Neuronal stem cell (in vitro differentiated cells): ENCODE measurements around the gene F13A1.

ENCODE experiments used
- DNase-seq: peaks from one replicate; pipeline ENCODE4 v3.0.0-alpha.2; 2013; ENCODE audit warnings: low spot score
- H2AFZ ChIP-seq: one replicate; pipeline ENCODE4 v1.6.1; 2013; ENCODE audit warnings: mild to moderate bottlenecking, low read length, inconsistent platforms
- H2AK5ac ChIP-seq: 2 replicates; pipeline ENCODE4 v1.6.1; 2013; ENCODE audit warnings: low read depth, mild to moderate bottlenecking, inconsistent platforms, low read length, moderate library complexity, mixed read lengths
- H2BK120ac ChIP-seq: 2 replicates; pipeline ENCODE4 v1.6.1; 2013; ENCODE audit warnings: low read depth, mild to moderate bottlenecking, inconsistent platforms, low read length, moderate library complexity, mixed read lengths
- H2BK12ac ChIP-seq: one replicate; pipeline ENCODE4 v1.6.1; 2013; ENCODE audit warnings: low read length, inconsistent platforms
- H2BK15ac ChIP-seq: 2 replicates; pipeline ENCODE4 v1.6.1; 2013; ENCODE audit warnings: mild to moderate bottlenecking, low read length, inconsistent platforms, mixed read lengths
- H2BK5ac ChIP-seq: one replicate; pipeline ENCODE4 v1.6.1; 2013; ENCODE audit warnings: inconsistent platforms, mild to moderate bottlenecking, low read length, moderate library complexity
- H3K14ac ChIP-seq: one replicate; pipeline ENCODE4 v1.6.1; 2013; ENCODE audit warnings: low read length, inconsistent platforms
- H3K18ac ChIP-seq: 2 replicates; pipeline ENCODE4 v1.6.1; 2013; ENCODE audit warnings: low read length, inconsistent platforms
- H3K23ac ChIP-seq: 2 replicates; pipeline ENCODE4 v1.6.1; 2013; ENCODE audit warnings: low read depth, mild to moderate bottlenecking, mixed read lengths, low read length, inconsistent platforms; ENCODE audit not compliant: poor library complexity
- H3K27ac ChIP-seq: replicated peaks from 3 replicates; pipeline ENCODE4 v1.5.1; 2013; ENCODE audit warnings: low read length, inconsistent platforms
- H3K27me3 ChIP-seq, 3 experiments: 2 replicates each; pipeline ENCODE4 v1.6.1; 2013; ENCODE audit warnings: low read length in 3 of 3, mild to moderate bottlenecking in 2 of 3, inconsistent platforms in 1 of 3, low read depth in 1 of 3, mixed read lengths in 1 of 3, moderate library complexity in 1 of 3; ENCODE audit not compliant: control insufficient read depth in 3 of 3, insufficient read depth in 3 of 3
- H3K36me3 ChIP-seq, 2 donors: replicated peaks in 1 of 2; 2 replicates each; pipeline ENCODE4 v1.6.1; 2013; ENCODE audit warnings: low read length in 2 of 2; ENCODE audit not compliant: control insufficient read depth in 2 of 2, insufficient read depth in 2 of 2
- H3K4ac ChIP-seq: 2 replicates; pipeline ENCODE4 v1.6.1; 2013; ENCODE audit warnings: inconsistent platforms, mild to moderate bottlenecking, low read length, moderate library complexity
- H3K4me1 ChIP-seq, 2 donors: 1 replicate in 1 of 2; 2 replicates in 1 of 2; pipeline ENCODE4 v1.6.1; 2013; ENCODE audit warnings: low read length in 2 of 2, low read depth in 1 of 2; ENCODE audit not compliant: control insufficient read depth in 2 of 2, insufficient read depth in 1 of 2
- H3K4me2 ChIP-seq: one replicate; pipeline ENCODE4 v1.6.1; 2013; ENCODE audit warnings: mild to moderate bottlenecking, low read length, inconsistent platforms; ENCODE audit not compliant: insufficient read depth, poor library complexity, severe bottlenecking
- H3K4me3 ChIP-seq, 2 donors: 2 replicates each; pipeline ENCODE4 v1.5.1; 2013; ENCODE audit warnings: low read length in 2 of 2, mild to moderate bottlenecking in 2 of 2, inconsistent platforms in 1 of 2, moderate library complexity in 1 of 2
- H3K79me1 ChIP-seq: one replicate; pipeline ENCODE4 v1.6.1; 2013; ENCODE audit warnings: low read depth, mild to moderate bottlenecking, inconsistent platforms, low read length, moderate library complexity
- H3K9ac ChIP-seq: one replicate; pipeline ENCODE4 v1.6.1; 2013; ENCODE audit warnings: mild to moderate bottlenecking, low read depth, low read length, inconsistent platforms; ENCODE audit not compliant: poor library complexity
- H3K9me3 ChIP-seq, 2 donors: replicated peaks in 1 of 2; 2 replicates each; pipeline versions ENCODE3 to v1.6.1; 2013; ENCODE audit warnings: low read length in 2 of 2, mild to moderate bottlenecking in 2 of 2, inconsistent platforms in 1 of 2, low read depth in 1 of 2, mixed read lengths in 1 of 2, moderate library complexity in 1 of 2; ENCODE audit not compliant: control insufficient read depth in 2 of 2, insufficient read depth in 1 of 2
- H4K8ac ChIP-seq: one replicate; pipeline ENCODE4 v1.6.1; 2013; ENCODE audit warnings: low read depth, mild to moderate bottlenecking, inconsistent platforms, low read length, moderate library complexity
- H4K91ac ChIP-seq: one replicate; pipeline ENCODE4 v1.6.1; 2013; ENCODE audit warnings: low read length, low read depth, mild to moderate bottlenecking, inconsistent platforms; ENCODE audit not compliant: poor library complexity
- WGBS, 2 donors: extraction: QIAGEN DNeasy Blood & Tissue Kit; methylation state at CpG; one replicate each; pipeline ENCODE4 v1.1.7; 2013; ENCODE audit warnings: missing lambda C conversion rate in 2 of 2, mixed read lengths in 1 of 2; ENCODE audit not compliant: insufficient read length in 2 of 2, insufficient replicate concordance in 1 of 2; ENCODE audit errors: extremely low coverage in 2 of 2; 5-methylcytosine and 5-hydroxymethylcytosine counted together
- small RNA-seq: library from polyadenylated mRNA; stranded (forward); fragments of <200 nt; extraction: miRNeasy Mini kit (QIAGEN cat#:217004); gene quantifications from one replicate; pipeline ENCODE3, GENCODE V24; 2013; ENCODE audit not compliant: insufficient read depth

F13A1 gene

DNA sequence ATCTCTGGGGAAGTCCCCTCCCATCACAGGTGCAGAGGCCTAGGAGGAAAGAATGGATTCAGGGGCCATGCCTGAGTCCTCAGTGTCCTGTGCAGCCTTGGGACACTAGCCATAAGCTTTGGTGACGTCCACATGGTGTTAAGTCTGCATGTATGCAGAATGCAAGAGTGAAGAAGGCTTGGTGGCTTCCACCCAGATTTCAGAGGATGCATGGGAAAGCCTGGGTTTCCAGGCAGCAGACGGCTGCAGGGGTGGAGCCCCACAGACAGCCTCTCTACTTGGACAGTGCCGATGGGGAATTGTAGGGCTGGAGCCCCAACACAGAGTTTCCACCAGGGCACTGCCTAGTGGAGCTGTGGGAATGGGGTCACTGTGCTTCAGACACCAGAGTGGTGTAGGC lies 196.7 kb downstream of the F13A1 start:
- Histone ChIP-seq H3K79me1 (no peaks in the 10 kb centered on the region), H3K36me3 (no peaks in the 10 kb centered on the region), H4K91ac (no peak overlapping the region), H2BK15ac (no peak overlapping the region), H2BK5ac (no peak overlapping the region), H3K23ac (no peak overlapping the region), H3K27ac (no peak overlapping the region), H3K4me2 (no peak overlapping the region), H3K9ac (no peak overlapping the region), H2BK120ac (no peak overlapping the region), H4K8ac (no peak overlapping the region), H3K9me3 (no peaks in the 10 kb centered on the region), H3K18ac (no peak overlapping the region), H3K4me1 (peaks cover 0 to 2% of the 10 kb centered on the region in 2 donors), H2AFZ (no peak overlapping the region), H2BK12ac (no peak overlapping the region), H3K27me3 (no peaks in the 10 kb centered on the region), H2AK5ac (no peak overlapping the region), H3K4me3 (no peak overlapping the region), H3K4ac (no peak overlapping the region), H3K14ac (no peak overlapping the region)
- WGBS, 2 donors = no CpG with 5 or more reads among the region's 3 CpGs
- DNase-seq = no peak

DNA sequence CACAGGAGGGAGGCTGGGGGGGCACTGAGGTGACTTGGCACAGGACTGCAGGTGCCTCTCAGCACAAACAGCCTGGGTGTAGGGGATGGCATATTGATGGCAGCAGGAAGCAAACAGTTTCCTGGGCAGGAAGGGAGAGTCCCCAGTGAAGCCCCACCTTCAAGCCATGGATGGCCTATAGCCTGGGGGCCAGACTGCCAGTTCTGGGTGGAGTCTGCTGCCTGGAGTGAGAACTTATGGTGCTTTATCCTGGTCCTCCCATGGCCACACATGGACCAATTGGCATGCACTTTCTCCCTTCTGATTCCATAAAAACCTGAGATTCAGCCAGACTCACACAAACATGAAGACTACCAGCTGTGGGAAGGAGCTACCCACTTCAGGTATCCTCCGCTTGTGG lies 198.5 kb downstream of the F13A1 start:
- no peak overlapping the region for H3K27ac ChIP-seq
- no peak overlapping the region for H3K14ac ChIP-seq
- H3K4me2 ChIP-seq = no peak overlapping the region
- peak overlapping the region; percentile 72 for H2BK5ac ChIP-seq
- no peaks in the 10 kb centered on the region for H3K9me3 ChIP-seq
- no peak overlapping the region for H3K4ac ChIP-seq
- peak overlapping the region; percentile 75 for H3K23ac ChIP-seq
- peak overlapping the region; percentile 53 for H3K18ac ChIP-seq
- H3K36me3 ChIP-seq = no peaks in the 10 kb centered on the region
- no peak overlapping the region for H3K4me3 ChIP-seq
- no peak overlapping the region for H3K9ac ChIP-seq
- H2BK120ac ChIP-seq = no peak overlapping the region
- H2BK15ac ChIP-seq = peak overlapping the region; percentile 63
- no peaks in the 10 kb centered on the region for H3K79me1 ChIP-seq
- no peak for DNase-seq
- no peak overlapping the region for H2BK12ac ChIP-seq
- H3K27me3 ChIP-seq = no peaks in the 10 kb centered on the region
- H4K91ac ChIP-seq = no peak overlapping the region
- no peak overlapping the region for H2AFZ ChIP-seq
- WGBS, 2 donors = no CpG with 5 or more reads among the region's 1 CpG
- H3K4me1 ChIP-seq = peaks cover 0 to 2% of the 10 kb centered on the region in 2 donors
- peak overlapping the region; percentile 38 for H2AK5ac ChIP-seq
- peak overlapping the region; percentile 68 for H4K8ac ChIP-seq

DNA sequence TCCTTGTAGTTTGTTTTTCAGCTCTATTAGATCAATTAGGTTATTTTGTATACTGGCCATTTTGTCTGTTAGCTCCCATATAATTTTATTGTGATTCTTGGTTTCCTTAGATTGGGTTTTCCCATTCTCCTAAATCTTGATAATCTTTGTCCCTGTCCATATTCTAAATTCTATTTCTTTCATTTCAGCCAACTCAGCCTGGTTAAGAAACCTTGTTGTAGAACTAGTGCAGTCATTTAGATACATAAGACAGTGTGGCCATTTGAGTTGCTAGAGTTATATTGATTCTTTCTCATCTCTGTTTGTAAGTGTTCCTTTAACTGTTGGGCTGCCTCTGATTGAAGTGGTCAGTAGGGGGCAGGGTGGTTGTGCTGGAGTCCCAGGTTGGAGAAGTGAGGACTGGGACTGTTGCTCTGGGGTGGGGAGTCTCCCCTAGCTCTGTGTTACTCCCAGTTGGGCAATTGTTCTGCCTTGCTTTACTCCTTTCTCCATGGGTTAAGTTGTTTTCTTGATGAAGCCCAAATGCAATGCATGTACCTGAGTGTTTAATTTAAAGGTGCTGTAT lies 214.9 kb downstream of the F13A1 start:
- H3K4me3 ChIP-seq = no peak overlapping the region
- no peak overlapping the region for H3K14ac ChIP-seq
- H3K27ac ChIP-seq = no peak overlapping the region
- H4K8ac ChIP-seq = no peak overlapping the region
- no peak overlapping the region for H2AK5ac ChIP-seq
- H4K91ac ChIP-seq = no peak overlapping the region
- no peaks in the 10 kb centered on the region for H3K36me3 ChIP-seq
- no peaks in the 10 kb centered on the region for H3K27me3 ChIP-seq
- H2BK12ac ChIP-seq = no peak overlapping the region
- H3K9ac ChIP-seq = no peak overlapping the region
- DNase-seq = no peak
- H3K18ac ChIP-seq = no peak overlapping the region
- H3K79me1 ChIP-seq = no peaks in the 10 kb centered on the region
- no peak overlapping the region for H2BK15ac ChIP-seq
- no peak overlapping the region for H2BK120ac ChIP-seq
- no peaks in the 10 kb centered on the region for H3K9me3 ChIP-seq
- no peak overlapping the region for H3K23ac ChIP-seq
- H2BK5ac ChIP-seq = no peak overlapping the region
- no peak overlapping the region for H2AFZ ChIP-seq
- H3K4me1 ChIP-seq = no peaks in the 10 kb centered on the region
- H3K4ac ChIP-seq = no peak overlapping the region
- no peak overlapping the region for H3K4me2 ChIP-seq

Small RNA genes lying within 50 kb of the gene (small RNA-seq; reads per million reads assigned to genes)
- 2.4 reads per million for gene MIR7853
